GM23338 (cell line): Measurements from ENCODE around the gene TMA7. TPM values are rescaled to one million over a fixed set of nuclear protein-coding genes. Genes with fewer than 3 reads are reported as not detected.

ENCODE experiments used
- ATAC-seq: fragments of 200-7000 bp; cut with Tn5 transposase; 3 replicates; pipeline ENCODE4 v1.9.1; 2020
- DNase-seq: peaks from one replicate; pipeline ENCODE4 v3.0.0-alpha.2; 2015; ENCODE audit warnings: low spot score
- H2AFZ ChIP-seq: fragments of 200-600 bp; sonication (generic); 2 replicates; pipeline ENCODE4 v1.8.0; 2016; ENCODE audit warnings: antibody characterized with exemption, mild to moderate bottlenecking, moderate library complexity
- H3F3A ChIP-seq: fragments of 200-600 bp; sonication (generic); replicated peaks from 2 replicates; pipeline ENCODE4 v1.8.0; 2017; ENCODE audit warnings: antibody characterized with exemption, mixed run types, low read depth
- H3K27ac ChIP-seq: fragments of 200-600 bp; sonication (generic); 2 replicates; pipeline ENCODE4 v1.6.1; 2016; ENCODE audit warnings: low read depth
- H3K27me3 ChIP-seq: fragments of 200-600 bp; sonication (generic); 2 replicates; pipeline ENCODE4 v1.8.0; 2016; ENCODE audit warnings: mild to moderate bottlenecking, mixed run types, moderate library complexity; ENCODE audit not compliant: insufficient read depth
- H3K36me3 ChIP-seq: fragments of 200-600 bp; sonication (generic); 2 replicates; pipeline ENCODE4 v1.8.0; 2016; ENCODE audit warnings: mild to moderate bottlenecking; ENCODE audit not compliant: insufficient read depth
- H3K4me1 ChIP-seq: fragments of 200-600 bp; sonication (generic); 2 replicates; pipeline ENCODE4 v1.8.0; 2016; ENCODE audit warnings: mild to moderate bottlenecking, moderate library complexity; ENCODE audit not compliant: insufficient read depth
- H3K4me2 ChIP-seq: fragments of 200-600 bp; sonication (generic); 2 replicates; pipeline ENCODE4 v1.7.1; 2017; ENCODE audit warnings: mixed run types
- H3K4me3 ChIP-seq: fragments of 200-600 bp; sonication (generic); 2 replicates; pipeline ENCODE4 v1.6.1; 2016; ENCODE audit warnings: mixed run types
- H3K79me2 ChIP-seq: fragments of 200-600 bp; sonication (generic); replicated peaks from 2 replicates; pipeline ENCODE4 v1.8.0; 2017; ENCODE audit warnings: mild to moderate bottlenecking; ENCODE audit not compliant: insufficient read depth
- H3K9me2 ChIP-seq: fragments of 200-600 bp; sonication (generic); 2 replicates; pipeline ENCODE4 v1.8.0; 2017; ENCODE audit not compliant: insufficient read depth
- H4K20me1 ChIP-seq: fragments of 200-600 bp; sonication (generic); replicated peaks from 2 replicates; pipeline ENCODE4 v1.8.0; 2017; ENCODE audit warnings: mild to moderate bottlenecking; ENCODE audit not compliant: insufficient read depth
- H3K27ac Mint-ChIP-seq: 2 replicates; pipeline ENCODE4 v1.8.0; 2020; ENCODE audit warnings: inconsistent platforms, mild to moderate bottlenecking, moderate library complexity, mixed read lengths
- H3K27me3 Mint-ChIP-seq: 3 replicates; pipeline ENCODE4 v1.8.0; 2022; ENCODE audit warnings: low read depth, mild to moderate bottlenecking, moderate library complexity, mixed read lengths, inconsistent platforms; ENCODE audit not compliant: insufficient read depth, poor library complexity
- H3K36me3 Mint-ChIP-seq: 3 replicates; pipeline ENCODE4 v1.8.0; 2021; ENCODE audit warnings: low read depth, mild to moderate bottlenecking, inconsistent platforms, moderate library complexity, mixed read lengths
- H3K4me1 Mint-ChIP-seq: 3 replicates; pipeline ENCODE4 v1.8.0; 2020; ENCODE audit warnings: mild to moderate bottlenecking, inconsistent platforms, mixed read lengths
- H3K4me3 Mint-ChIP-seq: 3 replicates; pipeline ENCODE4 v1.8.0; 2021; ENCODE audit warnings: moderate library complexity, mild to moderate bottlenecking, inconsistent platforms, mixed read lengths
- H3K9me3 Mint-ChIP-seq: 3 replicates; pipeline ENCODE4 v1.8.0; 2020; ENCODE audit warnings: moderate library complexity, mild to moderate bottlenecking, inconsistent platforms, mixed read lengths
- CREB1 ChIP-seq: fragments of 250-450 bp; sonication (Bioruptor Pico); IDR thresholded peaks from 2 replicates; pipeline ENCODE4 v1.5.0; 2020; ENCODE audit warnings: low read depth, mild to moderate bottlenecking, moderate library complexity
- CTCF ChIP-seq, 2 experiments: fragments of 200-600 bp in 1 of 2; sonication (generic) in 1 of 2; conservative IDR thresholded peaks; 2 replicates each; pipeline versions ENCODE4 v1.5.1 to v1.6.1; 2016 to 2017; ENCODE audit warnings: antibody characterized with exemption in 2 of 2, low read depth in 2 of 2, mild to moderate bottlenecking in 2 of 2, moderate library complexity in 1 of 2
- ETS1 ChIP-seq: IDR thresholded peaks from 2 replicates; pipeline ENCODE4 v1.6.1; 2016; ENCODE audit warnings: antibody characterized with exemption
- EZH2 ChIP-seq: fragments of 200-600 bp; sonication (generic); IDR thresholded peaks from one replicate; pipeline ENCODE4 v1.8.0; 2017; ENCODE audit warnings: antibody characterized with exemption, mild to moderate bottlenecking, low read depth; ENCODE audit not compliant: unreplicated experiment
- EZH2phosphoT487 ChIP-seq: fragments of 200-600 bp; sonication (generic); IDR thresholded peaks from one replicate; pipeline ENCODE4 v1.8.1; 2018; ENCODE audit warnings: antibody characterized with exemption; ENCODE audit not compliant: unreplicated experiment
- JUNB ChIP-seq: IDR thresholded peaks from one replicate; pipeline ENCODE4 v1.6.1; 2016; ENCODE audit warnings: antibody characterized with exemption; ENCODE audit not compliant: unreplicated experiment
- NANOG ChIP-seq: IDR thresholded peaks from 2 replicates; pipeline ENCODE4 v1.6.1; 2016; ENCODE audit warnings: antibody characterized with exemption, borderline replicate concordance
- POLR2AphosphoS5 ChIP-seq: IDR thresholded peaks from 2 replicates; pipeline ENCODE4 v1.6.1; 2016; ENCODE audit warnings: antibody characterized with exemption, low read depth
- REST ChIP-seq: IDR thresholded peaks from one replicate; pipeline ENCODE4 v1.6.1; 2018; ENCODE audit warnings: antibody characterized with exemption; ENCODE audit not compliant: unreplicated experiment
- STAT1 ChIP-seq: IDR thresholded peaks from one replicate; pipeline ENCODE4 v1.6.1; 2016; ENCODE audit warnings: antibody characterized with exemption; ENCODE audit not compliant: unreplicated experiment
- ZNF114 ChIP-seq: fragments of 250-450 bp; sonication (Bioruptor Pico); IDR thresholded peaks from 2 replicates; pipeline ENCODE4 v1.5.0; 2020; ENCODE audit warnings: mild to moderate bottlenecking, moderate library complexity
- ZNF331 ChIP-seq: fragments of 250-450 bp; sonication (Bioruptor Pico); IDR thresholded peaks from 2 replicates; pipeline ENCODE4 v1.5.0; 2020; ENCODE audit warnings: low read depth, mild to moderate bottlenecking, moderate library complexity
- ZNF462 ChIP-seq: fragments of 250-450 bp; sonication (Bioruptor Pico); IDR thresholded peaks from 2 replicates; pipeline ENCODE4 v1.5.0; 2020; ENCODE audit warnings: mild to moderate bottlenecking, moderate library complexity
- polyA plus RNA-seq: library from polyadenylated mRNA; unstranded; fragments of >200 nt; fragmentation: Nextera tagmentation; extraction: Ambion mirVana; gene quantifications from 2 replicates; pipeline ENCODE4 v1.2.1, GENCODE V29; 2016
- total RNA-seq: library from RNA; depleted of rRNA; stranded (reverse); fragments of >200 nt; shearing (Covaris generic); gene quantifications from 2 replicates; pipeline ENCODE4 v1.2.3, GENCODE V29; 2014

The TMA7 gene
- total and polyA plus RNA-seq, 2 experiments from 2014 or later = 419 to 2,089 TPM

GRCh38 chr3:48468329-48468731 lies 28.3 kb downstream of the TMA7 start:
- no peak overlapping the region for H2AFZ ChIP-seq
- H3K4me2 ChIP-seq = no peak overlapping the region
- no peak overlapping the region for H3K4me3 ChIP-seq
- no peak overlapping the region; the same call in 1 of the 2 replicates for H3K27ac Mint-ChIP-seq
- H3K4me1 Mint-ChIP-seq = peaks cover 33% of the 10 kb centered on the region
- H3F3A ChIP-seq = peaks cover 8% of the 10 kb centered on the region; the same call in 1 of the 2 replicates
- H3K27ac ChIP-seq = peak overlapping the region; percentile 96; the same call in 1 of the 2 replicates
- H3K9me3 Mint-ChIP-seq = no peaks in the 10 kb centered on the region; the same call in 1 of the 3 replicates
- H3K4me3 Mint-ChIP-seq = no peak overlapping the region
- no peak for DNase-seq
- ATAC-seq = no peak
- H3K27me3 Mint-ChIP-seq = peaks cover 18% of the 10 kb centered on the region
- H3K79me2 ChIP-seq = peaks cover 24% of the 10 kb centered on the region
- no peaks in the 10 kb centered on the region for H3K27me3 ChIP-seq
- TF ChIP-seq STAT1 (no peak), ZNF114 (CRISPR knock-in tag) (no peak), EZH2phosphoT487 (no peak), EZH2 (no peak), CTCF (conservative IDR thresholded peaks at IDR 0.05; ENCODE audit: low read depth in 2 of 2) (no peak), JUNB (no peak), ZNF462 (CRISPR knock-in tag) (no peak), ETS1 (no peak), CREB1 (CRISPR knock-in tag) (no peak), POLR2AphosphoS5 (no peak), NANOG (no peak), REST (no peak), ZNF331 (no peak)
- peaks cover 9% of the 10 kb centered on the region; the same call in 1 of the 2 replicates for H3K36me3 ChIP-seq
- peaks cover 12% of the 10 kb centered on the region for H3K4me1 ChIP-seq
- no peaks in the 10 kb centered on the region for H4K20me1 ChIP-seq
- no peaks in the 10 kb centered on the region for H3K9me2 ChIP-seq
- H3K36me3 Mint-ChIP-seq = peaks cover 38% of the 10 kb centered on the region
